Eye (tissue), 1 donor: ENCODE results near the gene CLDN20.
"Not testable (repeated sequence)": the region's sequence is repeated elsewhere in the genome, so short reads cannot be mapped to it uniquely, and the experiment has no call there.

ENCODE experiments used
- DNase-seq: peaks from one replicate; pipeline ENCODE4 v3.0.0-alpha.2; 2015

Gene CLDN20

GRCh38 chr6:155270561-155271091, 6.8 kb downstream of the CLDN20 start:
- no peak for DNase-seq

GRCh38 chr6:155271145-155271544, 7.3 kb downstream of the CLDN20 start:
- no peak for DNase-seq

- DNase-seq, result no peak
These were observed 8.8 kb downstream of the CLDN20 start for GRCh38 chr6:155272353-155273232.

DNA sequence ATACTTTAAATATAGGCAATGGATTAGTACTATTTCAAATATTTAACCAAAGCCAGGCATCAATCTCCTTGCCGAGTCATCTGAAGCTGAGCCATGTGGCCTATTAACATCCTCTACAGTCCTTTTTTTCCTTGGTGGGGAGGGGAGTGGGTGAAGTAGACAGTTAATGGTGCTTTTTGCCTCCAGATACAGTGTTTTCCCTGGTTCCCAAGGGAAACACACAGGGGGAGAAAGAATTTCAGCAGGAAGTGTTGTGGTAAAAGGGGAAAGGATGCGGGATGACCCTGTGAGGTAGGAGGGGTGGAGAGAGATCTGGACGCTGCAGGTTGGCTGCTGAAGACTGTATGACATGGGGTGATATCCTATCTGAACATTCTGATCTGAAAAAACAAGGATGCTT, 9.6 kb downstream of the CLDN20 start:
- peak; percentile 61 for DNase-seq

- DNase-seq, result no peak
These were observed 10.3 kb downstream of the CLDN20 start for GRCh38 chr6:155274106-155274505.

DNA sequence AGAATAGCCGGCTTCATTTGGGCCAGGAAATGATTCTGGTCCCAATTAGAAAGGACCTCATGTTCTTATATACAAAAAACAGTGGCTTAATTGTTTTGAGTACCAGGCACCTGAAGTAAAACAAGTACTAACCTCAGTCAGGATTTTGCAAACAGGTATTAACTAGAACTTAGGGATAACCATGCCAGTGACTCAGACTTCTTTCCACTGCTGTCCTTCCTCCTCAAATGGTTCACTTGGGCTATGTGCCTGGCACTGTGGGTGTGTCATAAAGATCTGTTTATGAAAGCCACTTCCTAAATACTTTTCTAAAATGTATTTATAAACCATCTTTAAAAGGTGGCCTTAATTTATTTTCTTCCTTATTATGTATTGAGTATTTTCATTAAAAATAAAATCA, 10.7 kb downstream of the CLDN20 start:
- no peak for DNase-seq

DNA sequence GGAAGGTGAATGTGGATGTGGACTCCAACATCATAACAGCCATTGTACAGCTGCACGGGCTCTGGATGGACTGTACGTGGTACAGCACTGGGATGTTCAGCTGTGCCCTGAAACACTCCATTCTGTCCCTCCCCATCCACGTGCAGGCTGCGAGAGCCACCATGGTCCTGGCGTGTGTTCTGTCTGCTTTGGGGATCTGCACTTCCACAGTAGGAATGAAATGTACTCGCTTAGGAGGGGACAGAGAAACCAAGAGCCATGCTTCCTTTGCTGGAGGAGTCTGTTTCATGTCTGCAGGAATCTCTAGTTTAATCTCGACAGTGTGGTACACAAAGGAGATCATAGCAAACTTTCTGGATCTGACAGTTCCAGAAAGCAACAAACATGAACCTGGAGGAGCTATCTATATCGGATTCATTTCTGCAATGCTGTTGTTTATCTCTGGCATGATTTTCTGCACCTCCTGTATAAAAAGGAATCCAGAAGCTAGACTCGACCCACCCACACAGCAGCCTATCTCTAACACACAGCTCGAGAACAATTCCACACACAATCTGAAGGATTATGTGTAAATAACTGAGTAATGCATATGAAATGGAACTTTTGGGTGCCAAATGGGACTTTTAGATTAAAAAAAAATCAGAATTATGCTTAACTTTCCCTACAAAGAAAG, 12.1 kb downstream of the CLDN20 start:
- no peak for DNase-seq

DNA sequence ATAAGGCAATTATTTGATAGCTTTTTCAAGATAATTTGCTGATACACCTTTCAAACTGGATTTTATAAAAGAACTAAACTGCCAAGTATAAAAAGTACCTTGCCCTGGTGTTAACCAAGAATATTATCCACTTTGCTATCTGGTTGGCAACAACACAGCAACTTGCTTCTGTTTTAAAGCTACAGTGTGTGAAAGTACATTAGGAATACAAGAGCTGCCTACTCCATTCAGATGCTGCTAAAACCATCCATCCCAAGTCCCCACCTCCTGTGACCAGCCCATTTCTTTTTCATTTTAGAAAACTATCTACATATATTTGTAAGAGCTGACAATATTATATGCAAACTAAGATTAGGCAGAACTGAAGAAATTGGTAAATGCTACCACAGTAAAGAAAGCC, 12.8 kb downstream of the CLDN20 start:
- no peak for DNase-seq

GRCh38 chr6:155278319-155279049, 14.7 kb downstream of the CLDN20 start:
- DNase-seq, result no peak

GRCh38 chr6:155284775-155285174, 21.0 kb downstream of the CLDN20 start:
- DNase-seq, result no peak

DNA sequence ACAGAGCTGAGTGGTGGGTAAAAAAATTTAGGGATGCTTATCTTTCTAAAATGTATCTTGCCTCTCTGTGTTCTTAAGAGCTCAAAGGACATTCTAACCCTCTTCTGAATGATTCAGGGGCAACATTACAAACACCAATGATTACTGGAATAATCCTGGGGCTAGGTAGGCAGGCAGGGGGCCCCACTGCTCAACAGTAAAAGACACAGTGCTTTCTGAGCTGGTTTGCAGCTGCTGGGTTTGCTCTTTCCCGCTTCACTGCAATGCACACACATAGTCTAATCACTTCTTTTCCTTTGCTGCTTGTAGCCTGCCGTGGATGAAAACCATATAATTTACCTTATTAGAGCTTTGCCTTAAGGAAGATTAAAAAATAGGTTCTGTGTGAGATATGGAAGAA, 23.9 kb downstream of the CLDN20 start:
- no peak for DNase-seq

DNA sequence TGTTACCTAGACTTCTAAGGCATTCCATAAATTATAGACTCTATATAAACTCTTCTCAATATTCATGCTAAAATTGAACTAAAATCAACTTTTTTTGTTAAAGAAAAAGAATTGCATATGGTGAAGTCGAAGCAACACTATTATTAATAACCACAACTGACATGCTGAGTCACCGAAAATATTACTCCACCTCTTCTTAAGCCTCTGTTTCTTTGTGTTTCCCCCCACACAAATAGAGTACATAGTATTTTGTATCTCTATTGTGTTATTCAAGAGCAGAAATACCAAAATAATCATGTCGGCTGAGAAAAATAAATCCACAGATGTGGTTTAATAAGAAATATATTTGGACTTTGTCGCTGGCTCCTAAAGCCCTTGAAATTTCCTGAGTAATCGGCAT, 26.7 kb downstream of the CLDN20 start:
- no peak for DNase-seq

- no peak for DNase-seq
These were observed 27.5 kb downstream of the CLDN20 start for GRCh38 chr6:155291291-155291690.

DNA sequence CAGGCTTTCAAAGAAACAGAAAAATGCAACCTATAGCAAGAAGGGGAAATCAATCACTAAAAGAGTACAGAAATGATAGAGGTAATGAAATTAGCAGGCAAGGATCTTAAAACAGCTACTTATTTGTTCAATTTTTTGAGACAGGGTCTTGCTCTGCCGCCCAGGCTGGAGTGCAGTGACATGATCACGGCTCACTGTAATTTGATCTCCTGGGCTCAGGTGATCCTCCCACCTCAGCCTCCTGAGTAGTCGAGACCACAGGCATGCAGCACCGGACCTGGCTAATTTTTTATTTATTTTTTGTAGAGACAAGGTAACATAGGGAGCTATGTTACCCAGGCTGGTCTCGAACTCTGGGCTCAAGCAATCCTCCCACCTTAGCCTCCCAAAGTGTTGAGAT, 28.9 kb downstream of the CLDN20 start:
- DNase-seq, result no peak

DNA sequence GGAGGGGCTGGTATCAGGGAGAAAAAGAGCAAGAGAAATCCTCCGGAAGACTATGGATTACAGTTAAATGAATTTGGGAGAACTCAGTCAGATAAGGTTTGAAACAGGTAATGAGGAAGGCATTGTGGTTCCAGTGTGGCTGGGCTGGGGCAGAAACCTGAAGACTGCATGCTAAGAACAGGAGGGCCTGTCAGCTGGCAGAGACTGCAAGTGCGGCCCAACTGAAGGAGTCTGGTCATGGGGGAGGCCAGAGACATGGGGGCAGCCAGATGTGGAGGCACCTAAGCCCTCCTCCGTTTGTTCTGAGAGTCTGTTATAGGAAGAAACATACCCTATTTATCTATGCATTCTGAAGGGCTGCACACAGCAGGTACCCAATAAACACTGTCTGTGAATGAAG, 33.9 kb downstream of the CLDN20 start:
- DNase-seq, result no peak

DNA sequence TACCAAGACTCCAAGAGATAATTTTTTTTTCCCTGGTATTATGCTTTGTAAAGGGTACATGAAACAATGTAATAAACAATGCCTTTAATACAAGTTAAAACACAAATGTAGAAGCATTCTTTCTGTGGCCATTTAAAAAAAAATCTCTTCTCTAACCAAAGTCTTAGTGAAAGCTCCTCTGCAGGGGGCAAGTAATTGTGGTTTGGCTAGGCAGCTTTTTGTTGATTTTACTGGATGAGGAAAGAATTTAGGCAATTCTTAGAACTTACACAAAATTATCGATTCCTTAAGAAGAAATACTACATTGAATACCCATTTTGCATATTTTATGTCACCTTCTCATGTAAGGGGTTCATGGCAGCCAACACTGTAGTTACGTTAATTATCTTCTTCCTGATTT, 38.1 kb downstream of the CLDN20 start:
- DNase-seq, result no peak

- no peak for DNase-seq
These were observed 39.6 kb downstream of the CLDN20 start for GRCh38 chr6:155303361-155303870.

- DNase-seq, result no peak
These were observed 43.1 kb downstream of the CLDN20 start for GRCh38 chr6:155306958-155307357.

GRCh38 chr6:155309150-155309549, 45.3 kb downstream of the CLDN20 start:
- DNase-seq, result no peak

DNA sequence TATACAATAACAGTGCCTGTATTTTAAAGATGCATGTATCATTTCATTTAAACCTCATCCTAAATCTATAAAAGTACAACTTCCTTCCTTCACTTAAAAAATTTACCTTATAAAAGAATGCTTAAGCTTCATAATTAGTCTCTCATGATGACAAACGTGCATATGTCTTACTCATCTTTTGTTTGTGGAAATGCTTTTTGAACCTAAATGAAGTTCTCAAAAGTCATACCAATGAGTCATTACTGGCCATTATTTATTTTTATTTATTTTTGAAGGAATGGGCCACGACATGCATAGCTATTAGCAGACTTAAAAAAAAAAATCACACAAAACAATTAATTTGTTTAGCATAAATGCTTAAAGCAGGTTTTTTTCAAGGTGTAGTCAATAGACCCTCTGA, 46.8 kb downstream of the CLDN20 start:
- DNase-seq, result no peak

DNA sequence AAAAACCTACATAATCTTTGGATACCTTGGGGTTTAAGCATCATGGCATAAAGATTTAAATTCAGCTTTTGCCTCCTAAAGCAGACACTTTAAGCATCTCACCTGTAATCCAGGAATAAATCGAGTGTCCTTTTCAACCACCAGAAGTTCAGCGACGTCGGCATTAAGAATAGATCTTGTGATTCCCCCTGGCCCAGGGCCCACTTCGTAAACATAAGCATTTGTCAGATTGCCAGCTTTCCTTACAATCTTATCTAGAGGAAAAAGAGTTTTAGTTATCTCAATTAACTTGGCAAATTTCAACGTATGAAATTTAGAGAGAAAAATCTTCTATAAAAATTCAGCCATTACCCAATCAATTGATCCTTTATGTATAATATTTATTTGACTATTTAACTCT, 47.3 kb downstream of the CLDN20 start:
- no peak for DNase-seq

DNA sequence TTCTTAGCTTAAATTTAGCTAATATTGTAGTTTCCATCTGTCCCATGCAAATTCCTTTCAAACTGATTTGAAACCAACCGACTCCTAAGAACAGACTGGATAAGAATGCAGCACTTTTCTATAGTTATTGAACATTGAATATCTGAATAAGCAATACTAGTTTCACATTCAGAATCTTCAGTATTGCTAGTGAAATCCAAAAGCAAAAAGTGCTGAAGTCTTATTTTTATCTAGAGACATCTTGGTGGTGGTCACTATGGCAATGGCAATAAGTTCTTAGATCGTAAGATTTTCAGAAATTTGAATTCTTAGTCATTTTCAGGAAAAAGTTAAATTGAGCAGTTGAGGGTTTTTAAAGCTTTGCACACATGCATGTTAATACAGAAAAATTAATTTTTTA, 47.8 kb downstream of the CLDN20 start:
- DNase-seq, result no peak

DNA sequence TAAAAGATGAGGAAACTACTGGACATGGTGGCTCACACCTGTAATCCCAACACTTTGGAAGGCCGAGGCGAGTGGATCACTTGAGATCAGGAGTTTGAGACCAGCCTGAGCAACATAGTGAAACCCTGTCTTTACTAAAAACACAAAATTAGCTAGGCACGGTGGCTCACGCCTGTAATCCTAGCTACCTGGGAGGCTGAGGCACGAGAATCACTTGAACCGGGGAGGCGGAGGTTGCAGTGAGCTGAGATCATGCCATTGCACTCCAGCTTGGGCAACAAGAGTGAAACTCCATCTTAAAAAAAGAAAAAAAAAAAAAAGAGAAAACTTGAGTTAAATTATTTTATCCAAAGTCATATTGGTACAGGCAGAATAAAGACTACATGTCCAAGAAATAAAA, 49.1 kb downstream of the CLDN20 start:
- DNase-seq, result not testable (repeated sequence)
